HuH-7 (cell line): Measurements from ENCODE around the gene TNRC18.

Experiments
- DNase-seq: peaks from one replicate; pipeline ENCODE4 v3.0.0; 2011; ENCODE audit warnings: low spot score

Gene TNRC18

DNA sequence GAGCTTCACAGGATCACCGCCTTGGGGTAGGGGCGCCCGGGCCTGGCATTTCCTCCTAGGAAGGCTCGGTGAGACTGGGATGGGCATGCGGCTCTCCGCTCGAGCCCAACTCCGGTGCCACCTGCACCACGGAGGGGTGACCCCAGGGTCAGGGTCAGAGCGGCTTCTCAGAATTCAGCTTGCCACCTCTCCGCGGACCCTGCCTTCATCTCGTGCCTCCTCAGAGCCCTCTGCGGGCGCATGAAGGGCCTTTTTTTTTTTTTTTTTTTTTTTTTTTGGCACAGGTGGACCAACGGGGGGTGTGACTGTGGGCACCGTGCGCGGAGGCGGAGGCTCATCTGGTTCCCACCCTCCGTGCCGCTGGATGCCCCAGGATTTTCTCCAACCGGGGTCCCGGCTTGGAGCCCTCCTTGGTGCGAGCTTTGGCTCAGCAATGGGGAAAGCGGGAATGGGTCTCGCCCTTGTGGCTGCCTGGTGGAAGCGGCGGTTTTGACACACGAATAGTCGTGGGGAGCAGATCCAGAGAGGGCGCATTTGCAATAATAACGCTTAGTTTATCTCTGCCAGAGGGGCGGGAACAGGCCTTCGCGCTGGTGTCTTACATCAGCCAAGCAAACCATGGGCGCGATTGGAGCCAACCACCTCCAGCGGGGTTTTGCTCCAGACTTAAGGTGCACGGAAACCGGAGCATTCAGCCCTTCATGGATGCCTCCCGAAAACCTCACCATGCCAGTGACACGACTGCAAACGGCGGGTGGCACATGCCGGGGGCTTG lies 5.0 kb upstream of the TNRC18 start:
- no peak for DNase-seq

DNA sequence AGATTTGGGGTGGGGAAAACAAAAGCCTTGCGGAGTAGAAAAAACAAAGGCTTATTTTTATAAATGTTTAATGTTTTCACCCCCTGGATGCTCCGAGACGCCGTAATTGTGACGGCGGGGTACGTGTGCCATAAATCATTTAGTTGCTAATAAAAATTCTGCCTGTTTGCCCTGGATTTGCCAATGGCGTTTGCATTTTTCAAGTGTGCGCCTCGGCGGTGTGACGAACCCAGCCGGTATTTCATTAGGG lies 2.5 kb upstream of the TNRC18 start:
- DNase-seq: no peak

- peak; percentile 63 for DNase-seq
Measured at GRCh38 chr7:5425507-5426225, 2.0 kb upstream of the TNRC18 start.

DNA sequence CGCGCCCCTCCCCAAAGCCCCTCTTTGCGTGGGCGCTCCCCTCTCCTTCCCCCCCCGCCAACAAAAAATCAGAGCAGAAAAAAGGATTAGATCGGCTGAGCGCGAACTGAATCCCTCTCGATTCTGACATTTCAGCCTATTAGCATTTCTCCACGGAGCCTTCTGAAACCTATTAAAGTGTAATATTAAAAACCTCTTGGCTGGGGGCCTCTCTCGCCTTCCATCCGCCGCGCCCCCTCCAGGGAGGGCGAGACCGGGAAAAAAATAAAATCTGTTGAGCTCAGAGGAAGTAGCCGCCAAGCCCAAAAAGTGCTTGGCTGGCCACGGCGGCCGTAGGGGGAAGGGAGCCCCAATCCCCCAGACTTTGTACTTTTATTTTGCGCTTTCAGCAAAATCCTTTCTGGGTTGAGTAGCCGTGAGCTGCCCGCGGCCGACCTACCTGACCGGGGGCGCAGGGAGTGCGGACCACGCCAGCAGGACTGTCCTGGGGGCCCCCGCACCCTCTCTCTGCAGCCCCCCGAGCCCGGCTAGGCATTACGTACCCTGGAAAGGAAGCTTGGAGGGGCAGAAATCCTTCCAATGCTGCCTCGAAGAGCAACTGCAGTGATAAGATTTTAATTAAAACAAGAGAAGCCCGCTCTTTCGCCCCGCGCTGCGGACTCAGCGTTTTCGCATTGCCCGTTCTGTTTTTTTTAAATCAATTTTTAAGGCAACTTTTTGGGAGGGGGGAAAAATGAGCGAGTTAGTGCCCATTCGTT lies 1.3 kb upstream of the TNRC18 start:
- no peak for DNase-seq

- peak; percentile 96 for DNase-seq
Measured at GRCh38 chr7:5423976-5424748, 528 bp upstream of the TNRC18 start.

DNA sequence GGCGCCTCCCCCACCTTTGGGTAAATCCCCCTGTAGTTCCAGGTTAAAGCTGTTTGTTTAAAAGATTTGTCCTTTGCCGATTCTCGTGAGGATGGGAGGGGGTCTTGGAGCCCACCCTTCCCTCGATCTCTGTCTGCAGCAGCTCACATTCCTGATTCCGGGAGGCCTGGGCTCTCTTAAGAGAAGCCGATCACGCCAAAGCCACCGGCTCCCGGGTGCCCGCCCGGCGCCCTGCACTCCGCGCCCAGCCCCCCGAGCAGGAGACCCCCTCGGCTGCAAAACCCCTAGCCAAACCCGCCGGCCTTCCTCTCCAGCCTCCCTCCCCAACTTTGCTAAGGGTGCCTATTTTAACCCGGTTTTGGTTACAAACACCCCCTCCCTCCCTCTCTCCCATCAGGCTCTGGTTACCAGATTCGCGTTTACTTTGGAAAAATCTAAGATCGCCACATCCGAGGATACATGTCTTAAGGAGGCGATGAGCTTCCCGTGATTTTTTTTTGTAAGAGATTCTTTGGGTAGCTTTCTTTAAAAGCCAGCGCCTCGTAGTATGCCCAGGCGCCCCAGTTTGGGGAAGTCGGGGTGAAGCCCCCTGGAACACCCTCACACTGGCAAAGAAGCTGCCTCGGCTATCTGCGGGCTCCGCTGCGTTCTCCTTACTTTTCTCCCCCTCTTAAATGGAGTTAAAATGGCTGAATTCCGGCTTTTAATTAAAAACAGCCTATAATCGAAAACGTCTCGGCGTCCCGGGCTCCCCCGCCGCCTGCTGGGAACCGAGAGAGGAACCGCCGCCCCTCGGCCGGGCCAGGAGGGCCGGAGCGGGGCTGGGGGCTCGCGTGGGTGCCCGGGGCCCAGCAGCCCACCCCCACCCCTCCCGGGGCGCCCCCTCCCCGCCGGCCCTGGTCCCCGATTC lies 983 bp downstream of the TNRC18 start:
- no peak for DNase-seq

DNA sequence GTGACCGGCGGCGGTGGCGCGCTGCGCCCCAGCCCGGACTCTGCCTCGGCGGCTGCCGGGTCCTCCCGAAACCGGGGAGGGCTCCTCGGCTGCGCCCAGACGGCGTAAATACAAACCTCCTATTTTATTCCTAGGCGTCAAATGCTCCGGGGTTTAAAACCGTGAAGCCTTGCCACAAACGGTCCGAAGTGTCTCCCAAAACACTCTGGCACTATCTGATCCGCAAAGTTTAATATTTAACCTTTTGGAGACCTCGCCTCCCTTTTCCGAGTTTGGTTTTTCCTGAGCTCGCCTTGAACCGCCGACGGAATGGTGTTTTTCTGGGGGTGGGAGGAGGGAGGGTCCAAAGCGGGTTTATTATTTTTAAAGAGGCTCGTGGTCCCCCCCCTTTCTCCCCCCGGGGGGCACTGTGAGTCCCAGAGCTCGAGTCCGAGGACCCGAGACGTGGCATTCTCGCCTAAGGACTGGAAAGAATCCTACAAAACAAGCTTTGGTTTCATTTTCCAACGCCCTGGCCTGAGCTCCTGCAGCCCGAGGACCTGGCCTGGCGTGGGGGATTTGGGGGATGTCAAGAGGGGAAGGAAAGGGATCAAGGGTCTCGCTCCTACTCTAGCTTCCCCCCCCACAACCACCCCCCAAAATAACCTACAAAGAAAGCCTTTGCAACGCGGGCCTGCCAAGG lies 1.8 kb downstream of the TNRC18 start:
- peak; percentile 61 for DNase-seq

DNA sequence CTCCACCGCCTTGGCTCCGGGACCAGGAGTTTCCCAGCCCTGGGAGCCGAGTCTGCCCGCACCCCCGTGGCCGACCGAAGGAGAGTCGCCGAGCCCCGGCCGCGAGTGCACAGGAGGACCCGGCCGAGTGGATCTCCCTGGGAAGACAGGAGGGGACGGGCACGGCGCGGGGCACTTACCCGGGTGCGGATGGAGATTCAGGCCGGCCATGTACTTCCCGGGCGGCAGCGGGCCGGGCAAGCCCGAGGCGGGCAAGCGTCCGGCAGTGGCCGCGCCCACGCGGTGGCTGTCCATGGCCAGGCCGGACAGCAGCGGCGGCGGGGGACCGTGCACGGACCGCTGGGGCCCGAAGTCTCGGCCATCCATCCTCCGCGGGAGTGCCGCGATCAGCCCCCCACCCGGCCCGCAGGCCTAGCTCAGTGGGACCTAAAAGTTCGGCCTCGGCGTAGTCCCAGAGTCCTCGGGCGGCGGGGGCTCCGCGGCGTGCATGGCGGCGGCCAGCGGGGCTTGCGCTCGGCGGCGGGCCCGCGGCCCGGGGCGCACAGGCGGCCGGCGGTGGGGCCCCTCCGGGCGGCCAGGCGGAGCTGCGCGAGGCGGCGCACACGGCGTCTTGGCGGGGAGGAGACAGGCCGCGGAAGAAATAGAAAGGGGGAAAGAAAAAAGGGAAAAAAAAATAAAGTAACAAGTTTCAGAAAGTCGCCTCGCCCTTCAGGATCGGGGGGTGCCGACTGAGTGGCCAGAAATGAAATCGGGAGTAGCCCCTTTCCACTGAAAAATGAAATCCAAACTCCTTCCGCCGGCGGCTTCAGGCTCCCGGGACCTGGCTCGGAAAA lies 2.5 kb downstream of the TNRC18 start:
- DNase-seq: no peak

DNA sequence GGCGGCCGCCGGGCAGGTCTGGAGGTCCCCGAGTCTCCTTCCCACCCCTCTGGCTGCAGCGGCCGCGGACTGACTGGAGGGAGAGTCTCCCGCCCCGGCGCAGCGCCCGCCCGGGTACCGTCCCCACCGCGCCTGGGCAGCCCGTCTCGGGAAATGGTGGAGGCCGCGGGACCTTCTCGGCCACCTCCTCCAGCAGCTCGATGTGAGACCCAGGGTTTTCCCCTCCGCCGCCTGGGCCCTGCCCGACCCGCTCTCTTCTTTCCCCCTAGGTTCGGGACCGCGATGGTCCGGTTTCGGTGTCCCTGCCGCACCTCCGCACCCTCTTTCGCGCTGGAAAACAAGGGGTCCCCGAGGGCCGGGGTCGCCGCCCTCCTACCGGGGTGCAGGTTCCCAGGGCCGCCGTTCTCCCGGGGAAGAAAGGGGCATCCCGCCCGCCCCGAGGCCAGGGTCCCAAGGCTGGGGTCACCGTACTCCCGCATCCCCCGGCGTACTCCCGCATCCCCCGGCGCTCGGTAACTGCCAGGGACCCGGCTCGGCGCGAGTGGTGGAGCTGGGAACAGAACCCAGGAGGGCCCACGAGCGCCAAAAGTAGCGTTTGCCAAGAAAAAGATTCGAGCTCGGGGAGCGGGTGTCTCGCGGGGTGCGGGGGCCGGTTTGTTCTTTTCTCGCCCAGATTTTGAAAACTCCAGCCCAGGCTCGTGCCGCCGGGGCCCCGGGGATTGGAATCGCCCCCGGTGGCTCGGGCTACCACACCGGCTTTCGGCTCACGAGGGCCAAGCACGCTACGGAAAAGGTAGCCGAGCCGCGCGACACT lies 3.4 kb downstream of the TNRC18 start:
- no peak for DNase-seq

DNA sequence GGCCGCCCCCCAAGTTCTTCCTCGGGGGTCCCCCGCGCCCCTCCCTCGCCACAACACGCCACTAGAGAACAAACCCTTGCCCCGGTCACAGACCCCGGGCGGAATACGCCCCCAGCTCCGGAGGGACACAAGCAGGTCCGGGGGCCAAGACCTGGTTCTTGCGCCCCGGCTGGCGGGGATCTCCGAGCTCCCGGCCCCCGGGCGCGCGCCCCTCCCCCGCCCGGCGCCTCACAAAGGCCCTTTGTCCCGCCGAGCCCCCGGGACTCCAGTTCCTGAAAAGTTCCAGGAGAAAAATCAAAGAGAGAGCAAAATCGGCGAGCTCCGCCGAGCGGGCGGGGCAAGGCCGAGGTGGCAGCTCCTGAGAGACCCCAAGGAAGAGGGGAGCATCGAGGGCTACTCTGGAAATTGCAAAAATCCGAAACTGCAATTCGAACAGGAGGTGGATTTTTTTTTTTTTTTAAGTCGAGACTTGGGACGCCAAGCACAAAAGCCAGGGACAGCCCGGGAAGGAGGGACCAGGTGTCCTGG lies 4.0 kb downstream of the TNRC18 start:
- DNase-seq: no peak

DNA sequence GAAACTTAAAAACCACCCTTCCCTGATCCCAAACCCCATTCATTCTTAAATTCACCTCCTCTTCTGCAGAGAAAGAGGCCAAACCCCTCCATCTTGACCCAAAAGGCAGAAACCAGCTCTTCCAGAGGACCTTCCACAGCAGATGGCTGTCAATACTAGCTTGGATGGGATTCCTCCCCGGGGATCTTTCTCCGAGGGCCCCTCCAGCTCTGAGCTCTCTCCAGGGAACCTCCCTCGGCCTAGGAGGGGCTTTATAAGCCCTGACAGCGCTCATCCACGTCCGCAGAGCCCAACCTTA lies 5.4 kb downstream of the TNRC18 start:
- no peak for DNase-seq

- no peak for DNase-seq
Measured at GRCh38 chr7:5417106-5418071, 6.2 kb downstream of the TNRC18 start.

DNA sequence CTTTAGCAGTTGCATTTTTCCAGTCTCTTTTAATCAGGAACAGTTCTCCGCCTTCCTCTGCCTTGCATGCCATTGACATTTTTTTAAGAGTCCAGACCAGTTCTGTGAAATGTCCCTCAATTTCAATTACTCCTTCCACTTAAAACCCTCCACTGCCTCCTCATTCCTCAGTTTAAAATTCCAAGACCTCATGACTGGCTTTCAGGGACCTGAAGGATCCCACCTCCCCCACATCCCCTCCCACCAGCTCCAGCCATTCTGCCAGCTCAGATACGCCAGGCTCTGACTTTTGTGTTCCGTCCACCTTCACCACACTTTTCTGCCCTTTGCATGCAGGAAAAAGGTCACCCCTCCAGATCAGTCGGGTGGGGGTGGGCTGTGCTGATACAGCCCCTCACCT lies 8.7 kb downstream of the TNRC18 start:
- DNase-seq: no peak

GRCh38 chr7:5413449-5413786 lies 10.2 kb downstream of the TNRC18 start:
- no peak for DNase-seq

DNA sequence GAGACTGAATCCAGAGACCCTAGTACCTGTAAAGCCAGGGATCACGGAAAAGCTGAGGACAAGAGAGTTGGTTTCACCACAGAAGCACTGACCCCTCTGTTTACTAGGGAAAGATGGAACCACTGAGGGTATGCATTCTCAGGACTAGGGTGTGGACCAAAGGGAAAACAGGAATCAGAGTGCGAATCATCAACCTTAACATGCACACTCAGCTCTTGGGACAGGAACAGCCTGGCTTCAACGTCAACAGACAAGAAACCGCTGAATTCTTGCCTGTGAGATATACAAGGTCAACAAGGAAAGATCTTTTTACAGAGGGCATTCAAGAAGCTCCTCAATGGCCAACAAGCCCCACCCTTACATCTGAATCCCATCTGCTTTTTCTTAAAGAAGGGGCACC lies 14.9 kb downstream of the TNRC18 start:
- no peak for DNase-seq

DNA sequence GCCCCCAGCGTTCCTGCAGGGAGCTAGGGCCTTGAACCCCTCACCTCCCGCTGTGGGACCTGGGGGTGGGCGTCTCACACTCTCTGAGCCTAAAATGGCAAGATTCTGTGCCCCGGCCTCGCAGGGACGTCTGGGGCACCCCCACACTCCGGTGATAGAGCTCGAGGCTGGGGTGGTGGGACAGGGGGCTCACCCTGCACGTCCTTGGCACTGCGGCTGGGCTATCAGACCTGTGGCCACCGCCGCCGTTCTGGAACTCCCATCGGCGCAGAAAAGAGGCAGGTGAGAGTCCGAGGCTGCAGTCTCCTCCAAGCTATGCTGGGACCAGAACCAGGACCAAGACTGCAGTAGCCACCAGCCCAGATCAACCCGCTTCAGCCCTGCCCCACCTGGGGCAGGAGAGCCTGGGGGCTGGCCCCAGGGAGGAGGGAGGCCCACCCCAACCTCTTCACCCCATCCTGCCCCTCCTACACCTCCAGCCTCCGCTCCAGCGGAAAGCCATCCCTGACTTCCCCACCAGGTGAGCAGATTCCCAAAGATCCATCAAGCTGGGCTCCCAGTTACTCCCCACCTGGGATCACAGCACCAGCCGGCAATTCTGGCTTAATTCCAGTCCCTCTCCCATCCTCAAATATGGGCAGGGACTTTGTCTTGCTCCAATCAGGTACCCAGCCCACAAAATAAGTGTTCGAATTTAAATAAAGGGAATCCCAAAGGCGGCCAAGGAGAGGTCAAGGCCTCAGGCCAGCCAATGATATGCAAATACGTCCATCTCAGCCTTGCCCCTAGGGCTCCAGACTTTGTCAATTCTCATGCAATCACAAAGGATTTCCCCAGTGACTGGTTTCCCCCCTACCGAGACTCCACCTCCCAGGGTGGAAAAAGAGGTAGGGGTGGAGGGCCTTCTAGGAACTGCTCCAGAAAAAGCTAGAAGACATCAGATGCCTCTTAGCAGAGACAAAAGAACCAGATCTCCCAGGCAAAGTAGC lies 16.4 kb downstream of the TNRC18 start:
- DNase-seq: peak; percentile 11

DNA sequence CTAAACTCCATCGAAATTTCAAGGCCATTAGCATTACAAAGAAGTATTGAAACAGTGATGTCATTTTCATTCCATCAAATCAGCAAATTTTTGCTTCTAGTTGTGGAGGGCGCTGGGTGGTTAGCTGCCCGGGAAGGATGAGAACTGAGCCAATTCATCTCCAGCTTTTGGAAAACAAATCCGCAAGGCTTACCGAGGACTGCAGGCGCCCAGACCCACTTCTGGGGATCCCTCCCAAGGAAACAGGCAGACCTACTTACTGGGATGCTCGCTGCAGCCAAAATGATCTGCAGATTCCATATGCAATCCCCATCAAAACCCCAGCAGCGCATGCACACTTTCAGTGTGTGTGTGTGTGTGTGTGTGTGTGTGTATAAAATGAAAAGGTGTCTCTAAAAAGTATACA lies 19.2 kb downstream of the TNRC18 start:
- no peak for DNase-seq
